ENCODE results near the gene CCBE1.

DNA sequence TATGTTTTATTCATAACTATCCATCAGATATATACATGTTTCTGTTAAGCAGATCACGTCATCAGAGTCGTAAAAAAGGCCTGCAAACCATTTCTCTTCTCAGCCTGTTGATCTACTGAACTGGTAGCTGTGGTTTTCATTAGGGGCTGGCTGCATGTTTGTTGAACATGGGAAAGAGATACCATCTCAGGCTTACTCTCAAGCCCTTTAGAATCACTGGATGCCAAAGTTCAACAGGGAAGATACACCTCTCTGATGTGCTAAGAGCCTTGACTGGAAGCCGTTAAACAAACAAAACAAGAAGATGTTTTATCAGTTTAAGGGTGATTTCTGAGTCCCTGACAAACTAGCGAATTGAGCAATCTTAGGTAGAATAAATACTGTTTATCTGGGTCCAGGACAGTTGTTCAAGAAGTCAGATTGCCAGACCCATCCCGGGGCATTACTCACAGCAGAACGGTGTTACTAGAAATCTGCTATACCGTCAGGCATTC, 243.7 kb downstream of the CCBE1 start:
- TF ChIP-seq, protein P1, sequence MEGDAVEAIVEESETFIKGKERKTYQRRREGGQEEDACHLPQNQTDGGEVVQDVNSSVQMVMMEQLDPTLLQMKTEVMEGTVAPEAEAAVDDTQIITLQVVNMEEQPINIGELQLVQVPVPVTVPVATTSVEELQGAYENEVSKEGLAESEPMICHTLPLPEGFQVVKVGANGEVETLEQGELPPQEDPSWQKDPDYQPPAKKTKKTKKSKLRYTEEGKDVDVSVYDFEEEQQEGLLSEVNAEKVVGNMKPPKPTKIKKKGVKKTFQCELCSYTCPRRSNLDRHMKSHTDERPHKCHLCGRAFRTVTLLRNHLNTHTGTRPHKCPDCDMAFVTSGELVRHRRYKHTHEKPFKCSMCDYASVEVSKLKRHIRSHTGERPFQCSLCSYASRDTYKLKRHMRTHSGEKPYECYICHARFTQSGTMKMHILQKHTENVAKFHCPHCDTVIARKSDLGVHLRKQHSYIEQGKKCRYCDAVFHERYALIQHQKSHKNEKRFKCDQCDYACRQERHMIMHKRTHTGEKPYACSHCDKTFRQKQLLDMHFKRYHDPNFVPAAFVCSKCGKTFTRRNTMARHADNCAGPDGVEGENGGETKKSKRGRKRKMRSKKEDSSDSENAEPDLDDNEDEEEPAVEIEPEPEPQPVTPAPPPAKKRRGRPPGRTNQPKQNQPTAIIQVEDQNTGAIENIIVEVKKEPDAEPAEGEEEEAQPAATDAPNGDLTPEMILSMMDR (conservative IDR thresholded peaks at IDR 0.05; ENCODE audit: low read depth, low read length) = no peak
- TF ChIP-seq POLR2A (IDR thresholded peaks at IDR 0.05; ENCODE audit: low read depth, low read length) (no peak), SMC3 (IDR thresholded peaks at IDR 0.05; ENCODE audit: low read depth, low read length) (no peak), NFE2L2 (IDR thresholded peaks at IDR 0.05; ENCODE audit: low read depth, low read length) (no peak), MAFK (IDR thresholded peaks at IDR 0.05; ENCODE audit: low read depth, low read length) (no peak), MAZ (IDR thresholded peaks at IDR 0.05; ENCODE audit: borderline replicate concordance, low read depth, low read length) (no peak), CEBPB (IDR thresholded peaks at IDR 0.05; ENCODE audit: low read depth, low read length) (0 out of 2 replicates have a peak, but pooled peaks have one; percentile 10), MXI1 (IDR thresholded peaks at IDR 0.05; ENCODE audit: borderline replicate concordance, low read depth, low read length) (no peak), ELK1 (IDR thresholded peaks at IDR 0.05; ENCODE audit: borderline replicate concordance, low read depth, low read length) (no peak), RAD21 (IDR thresholded peaks at IDR 0.05; ENCODE audit: low read length) (no peak), BHLHE40 (IDR thresholded peaks at IDR 0.05; ENCODE audit: low read depth, low read length) (no peak), RFX5 (IDR thresholded peaks at IDR 0.05; ENCODE audit: low read depth, low read length) (no peak), USF2 (IDR thresholded peaks at IDR 0.05; ENCODE audit: low read depth, low read length) (no peak), RCOR1 (IDR thresholded peaks at IDR 0.05; ENCODE audit: insufficient replicate concordance, low read length) (no peak)

Measured in IMR-90 (cell line).